SK-N-MC (cell line): Measurements from ENCODE around the gene PTN.

Source experiments
- EZH2 ChIP-seq: fragments of 200-600 bp; sonication (generic); IDR thresholded peaks from one replicate; pipeline ENCODE4 v1.6.1; 2017; ENCODE audit warnings: antibody characterized with exemption
- POLR2AphosphoS5 ChIP-seq: IDR thresholded peaks from 2 replicates; pipeline ENCODE4 v1.6.1; 2012; ENCODE audit warnings: mild to moderate bottlenecking, low read depth, low read length, borderline replicate concordance

GRCh38 chr7:137269240-137269639 lies 74.3 kb downstream of the PTN start:
- TF ChIP-seq POLR2AphosphoS5, result no peak
- no peak for TF ChIP-seq EZH2
